Fibroblast of upper back skin (primary cell): ENCODE measurements around the gene KCTD10.

Source experiments
- DNase-seq: peaks from one replicate; pipeline ENCODE4 v3.0.0-alpha.2; 2013

The KCTD10 gene

GRCh38 chr12:109477185-109477962 is at the start of gene KCTD10, which contains the start of gene UBE3B:
TSS of gene KCTD10 (minus strand) at chr12:109477300. CDS start at chr12:109477262, 38 bp downstream.
TSS of gene UBE3B (plus strand) at chr12:109477634. CDS start at chr12:109483552, 5,918 bp downstream.
- DNase-seq = peak; percentile 88

GRCh38 chr12:109525279-109525585 is 48.1 kb upstream of the KCTD10 start:
- no peak for DNase-seq

- no peak for DNase-seq
Observed at GRCh38 chr12:109524466-109525278, 47.6 kb upstream of the KCTD10 start.

GRCh38 chr12:109523504-109523903 is 46.4 kb upstream of the KCTD10 start:
- no peak for DNase-seq

GRCh38 chr12:109523071-109523470 is 46.0 kb upstream of the KCTD10 start:
- DNase-seq = no peak

- no peak for DNase-seq
Observed at GRCh38 chr12:109521831-109522230, 44.7 kb upstream of the KCTD10 start.

GRCh38 chr12:109519787-109520186 is 42.7 kb upstream of the KCTD10 start:
- DNase-seq = no peak

- DNase-seq = peak; percentile 91
Observed at GRCh38 chr12:109518820-109519665, 41.9 kb upstream of the KCTD10 start.

- DNase-seq = no peak
Observed at GRCh38 chr12:109517619-109518018, 40.5 kb upstream of the KCTD10 start.

GRCh38 chr12:109513977-109514376 is 36.9 kb upstream of the KCTD10 start:
- DNase-seq = no peak

- DNase-seq = no peak
Observed at GRCh38 chr12:109513051-109513450, 36.0 kb upstream of the KCTD10 start.

GRCh38 chr12:109512608-109513007 is 35.5 kb upstream of the KCTD10 start:
- no peak for DNase-seq

GRCh38 chr12:109510196-109510595 is 33.1 kb upstream of the KCTD10 start:
- DNase-seq = no peak

GRCh38 chr12:109504068-109504467 is 27.0 kb upstream of the KCTD10 start:
- DNase-seq = no peak

GRCh38 chr12:109503611-109504010 is 26.5 kb upstream of the KCTD10 start:
- DNase-seq = no peak

- DNase-seq = no peak
Observed at GRCh38 chr12:109502332-109502731, 25.2 kb upstream of the KCTD10 start.

- no peak for DNase-seq
Observed at GRCh38 chr12:109501299-109501698, 24.2 kb upstream of the KCTD10 start.

GRCh38 chr12:109500406-109501185 is 23.5 kb upstream of the KCTD10 start:
- DNase-seq = no peak

- no peak for DNase-seq
Observed at GRCh38 chr12:109497675-109498074, 20.6 kb upstream of the KCTD10 start.

GRCh38 chr12:109496306-109496705 is 19.2 kb upstream of the KCTD10 start:
- DNase-seq = no peak

- no peak for DNase-seq
Observed at GRCh38 chr12:109495012-109495411, 17.9 kb upstream of the KCTD10 start.

- no peak for DNase-seq
Observed at GRCh38 chr12:109494348-109494881, 17.3 kb upstream of the KCTD10 start.
